H9 (cell line): ENCODE measurements around the gene SAMD14. TPM values are rescaled to one million over a fixed set of nuclear protein-coding genes. Genes with fewer than 3 reads are reported as not detected.

ENCODE experiments used
- DNase-seq: peaks from one replicate; pipeline ENCODE4 v3.0.0-alpha.2; 2017
- H2AFZ ChIP-seq: one replicate; pipeline ENCODE4 v1.6.1; 2013; ENCODE audit warnings: mild to moderate bottlenecking, low read length, control low read depth, moderate library complexity
- H2AK5ac ChIP-seq: 2 replicates; pipeline ENCODE4 v1.6.1; 2013; ENCODE audit warnings: low read length, control low read depth, mixed read lengths; ENCODE audit not compliant: insufficient read length
- H2BK120ac ChIP-seq: one replicate; pipeline ENCODE4 v1.6.1; 2013; ENCODE audit warnings: low read depth, mild to moderate bottlenecking, low read length, control low read depth, inconsistent platforms; ENCODE audit not compliant: poor library complexity, severe bottlenecking
- H2BK12ac ChIP-seq: 2 replicates; pipeline ENCODE4 v1.6.1; 2013; ENCODE audit warnings: low read length, control low read depth, mixed read lengths, low read depth; ENCODE audit not compliant: insufficient read length
- H2BK15ac ChIP-seq: 2 replicates; pipeline ENCODE4 v1.6.1; 2013; ENCODE audit warnings: low read depth, low read length, control low read depth
- H2BK20ac ChIP-seq: one replicate; pipeline ENCODE4 v1.6.1; 2013; ENCODE audit warnings: low read depth, mild to moderate bottlenecking, low read length, control low read depth, inconsistent platforms; ENCODE audit not compliant: poor library complexity, severe bottlenecking
- H2BK5ac ChIP-seq: 2 replicates; pipeline ENCODE4 v1.6.1; 2013; ENCODE audit warnings: low read length, control low read depth, mixed read lengths; ENCODE audit not compliant: insufficient read length
- H3K14ac ChIP-seq: 2 replicates; pipeline ENCODE4 v1.6.1; 2013; ENCODE audit warnings: low read length, control low read depth; ENCODE audit not compliant: insufficient read depth
- H3K18ac ChIP-seq: 2 replicates; pipeline ENCODE4 v1.6.1; 2013; ENCODE audit warnings: low read depth, mild to moderate bottlenecking, mixed read lengths, low read length, control low read depth; ENCODE audit not compliant: insufficient read length
- H3K23ac ChIP-seq: 2 replicates; pipeline ENCODE4 v1.6.1; 2013; ENCODE audit warnings: low read length, control low read depth, mixed read lengths, low read depth; ENCODE audit not compliant: insufficient read length
- H3K23me2 ChIP-seq: 2 replicates; pipeline ENCODE4 v1.6.1; 2013; ENCODE audit warnings: low read depth, mild to moderate bottlenecking, mixed read lengths, low read length, control low read depth; ENCODE audit not compliant: insufficient read length, poor library complexity, severe bottlenecking
- H3K27ac ChIP-seq: 2 replicates; pipeline ENCODE4 v1.5.1; 2013; ENCODE audit warnings: low read length, control low read depth, mixed read lengths, low read depth; ENCODE audit not compliant: insufficient read length
- H3K27me3 ChIP-seq: 2 replicates; pipeline ENCODE4 v1.6.1; 2013; ENCODE audit warnings: low read length, control low read depth, inconsistent platforms; ENCODE audit not compliant: insufficient read depth
- H3K4ac ChIP-seq: 2 replicates; pipeline ENCODE4 v1.6.1; 2013; ENCODE audit warnings: low read depth, mild to moderate bottlenecking, control low read depth, inconsistent platforms, low read length, moderate library complexity
- H3K4me1 ChIP-seq: 2 replicates; pipeline ENCODE4 v1.6.1; 2013; ENCODE audit warnings: low read length, control low read depth, inconsistent platforms; ENCODE audit not compliant: insufficient read depth
- H3K4me2 ChIP-seq: 2 replicates; pipeline ENCODE4 v1.6.1; 2013; ENCODE audit warnings: low read length, control low read depth, mixed read lengths; ENCODE audit not compliant: insufficient read length, insufficient read depth
- H3K56ac ChIP-seq: 2 replicates; pipeline ENCODE4 v1.6.1; 2013; ENCODE audit warnings: low read depth, mild to moderate bottlenecking, mixed read lengths, low read length, control low read depth; ENCODE audit not compliant: insufficient read length
- H3K79me1 ChIP-seq: 2 replicates; pipeline ENCODE4 v1.6.1; 2013; ENCODE audit warnings: low read depth, mild to moderate bottlenecking, moderate library complexity, low read length, control low read depth, inconsistent platforms; ENCODE audit not compliant: insufficient read depth, poor library complexity, severe bottlenecking
- H3K79me2 ChIP-seq: 2 replicates; pipeline ENCODE4 v1.6.1; 2013; ENCODE audit warnings: low read length, control low read depth, inconsistent platforms; ENCODE audit not compliant: insufficient read depth
- H3K9ac ChIP-seq: 2 replicates; pipeline ENCODE4 v1.6.1; 2013; ENCODE audit warnings: low read length, control low read depth, mixed read lengths; ENCODE audit not compliant: insufficient read length; ENCODE audit errors: extremely low read depth
- H3K9me3 ChIP-seq: one replicate; pipeline ENCODE4 v1.6.1; 2013; ENCODE audit warnings: low read depth, low read length, inconsistent platforms; ENCODE audit not compliant: control insufficient read depth
- H3T11ph ChIP-seq: one replicate; pipeline ENCODE4 v1.6.1; 2013; ENCODE audit warnings: mild to moderate bottlenecking, low read length, control low read depth, inconsistent platforms
- H4K20me1 ChIP-seq: one replicate; pipeline ENCODE4 v1.6.1; 2013; ENCODE audit not compliant: control insufficient read depth, insufficient read length, insufficient read depth
- H4K5ac ChIP-seq: 2 replicates; pipeline ENCODE4 v1.6.1; 2013; ENCODE audit warnings: low read depth, mild to moderate bottlenecking, mixed read lengths, low read length, control low read depth; ENCODE audit not compliant: insufficient read length
- H4K8ac ChIP-seq: replicated peaks from 2 replicates; pipeline ENCODE4 v1.6.1; 2013; ENCODE audit warnings: low read length, control low read depth, mixed read lengths, low read depth; ENCODE audit not compliant: insufficient read length
- H4K91ac ChIP-seq: 2 replicates; pipeline ENCODE4 v1.6.1; 2013; ENCODE audit warnings: low read depth, mild to moderate bottlenecking, moderate library complexity, mixed read lengths, low read length, control low read depth; ENCODE audit not compliant: insufficient read length
- H3K27ac Mint-ChIP-seq, 3 experiments: 2 replicates in 2 of 3; 3 replicates in 1 of 3; pipeline ENCODE4 v1.8.0; 2020 to 2021; ENCODE audit warnings: mixed read lengths in 3 of 3, mild to moderate bottlenecking in 1 of 3, moderate library complexity in 1 of 3
- H3K27me3 Mint-ChIP-seq: 2 replicates; pipeline ENCODE4 v1.8.0; 2021; ENCODE audit warnings: low read depth, mild to moderate bottlenecking, moderate library complexity, mixed read lengths
- H3K36me3 Mint-ChIP-seq, 3 experiments: 2 replicates in 2 of 3; 3 replicates in 1 of 3; pipeline ENCODE4 v1.8.0; 2020 to 2021; ENCODE audit warnings: low read depth in 3 of 3, mixed read lengths in 3 of 3; ENCODE audit not compliant: insufficient read depth in 1 of 3
- H3K4me1 Mint-ChIP-seq, 2 experiments: 2 replicates each; pipeline ENCODE4 v1.8.0; 2020; ENCODE audit warnings: mixed read lengths in 2 of 2
- H3K4me3 Mint-ChIP-seq, 2 experiments: 2 replicates in 1 of 2; 3 replicates in 1 of 2; pipeline ENCODE4 v1.8.0; 2020 to 2021; ENCODE audit warnings: mild to moderate bottlenecking in 2 of 2, mixed read lengths in 2 of 2, moderate library complexity in 1 of 2
- H3K9me3 Mint-ChIP-seq, 2 experiments: 2 replicates in 1 of 2; 3 replicates in 1 of 2; pipeline ENCODE4 v1.8.0; 2020; ENCODE audit warnings: mild to moderate bottlenecking in 2 of 2, mixed read lengths in 2 of 2, moderate library complexity in 1 of 2
- WGBS: extraction: QIAGEN DNeasy Blood & Tissue Kit; methylation state at CpG from one replicate; pipeline ENCODE4 v1.1.7; 2013; ENCODE audit warnings: missing lambda C conversion rate, low lambda C conversion rate, mixed read lengths; ENCODE audit not compliant: insufficient read length; ENCODE audit errors: extremely low coverage; 5-methylcytosine and 5-hydroxymethylcytosine counted together
- total RNA-seq: library from RNA; stranded (reverse); gene quantifications from 2 replicates; pipeline ENCODE4 v1.2.1, GENCODE V29; 2021
- TF ChIP-seq, protein P1 (sequence below): fragments of 200-600 bp; sonication (generic); conservative IDR thresholded peaks from 3 replicates; pipeline ENCODE4 v1.8.0; 2021; ENCODE audit warnings: antibody characterized with exemption, mild to moderate bottlenecking

Gene SAMD14
- total RNA-seq, 1 experiment from 2014 or later: 5.9 TPM

DNA sequence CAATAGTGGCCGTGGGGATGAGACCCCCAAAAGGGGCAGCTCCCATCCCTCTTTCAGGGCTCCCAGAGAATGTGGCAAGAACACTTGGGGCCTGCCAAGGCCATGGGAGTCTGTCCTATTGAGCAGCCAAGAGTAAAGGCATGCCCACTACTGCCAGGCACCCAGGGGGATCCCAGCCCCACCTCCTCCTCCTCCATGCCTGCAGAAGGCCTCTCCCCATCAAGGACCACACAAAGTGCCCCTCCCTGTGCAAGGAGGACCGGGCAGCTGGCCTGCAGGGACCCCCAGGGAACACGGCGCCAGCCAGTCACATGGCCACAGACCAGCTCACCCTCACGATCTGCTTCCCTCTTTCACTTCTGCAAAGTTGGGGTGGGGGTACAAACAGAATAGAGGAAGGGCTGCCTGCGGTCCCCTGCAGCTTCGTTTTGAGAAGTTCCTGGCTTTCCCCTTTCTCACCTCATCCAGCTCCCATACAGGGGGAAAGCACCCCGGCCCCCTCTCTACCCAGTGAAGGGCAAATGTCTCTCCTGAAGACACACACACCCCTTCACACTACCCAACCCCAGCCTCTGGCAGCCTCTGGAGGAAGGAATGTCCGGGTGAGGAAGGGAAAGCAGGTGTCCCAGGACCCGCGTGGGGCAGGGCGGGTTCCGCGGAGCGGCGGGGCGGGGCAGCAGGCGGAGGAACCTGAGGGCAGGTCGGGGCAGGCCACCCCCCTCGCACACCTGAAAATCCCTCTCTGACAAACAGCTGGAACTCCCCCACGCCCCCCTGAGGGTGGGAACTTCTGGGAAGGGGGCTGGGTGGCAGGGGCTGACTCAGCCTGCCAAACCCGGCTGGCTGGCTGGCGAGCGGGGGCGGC, 18.5 kb upstream of the SAMD14 start:
- Histone ChIP-seq H2BK20ac (no peak overlapping the region), H2BK120ac (no peak overlapping the region), H4K20me1 (peaks cover 3% of the 10 kb centered on the region), H2BK15ac (no peak overlapping the region), H3K56ac (no peak overlapping the region), H3K79me1 (no peaks in the 10 kb centered on the region), H2AFZ (no peak overlapping the region), H3K18ac (no peak overlapping the region), H3T11ph (no peak overlapping the region), H3K4me2 (peak overlapping the region; percentile 45), H3K79me2 (no peaks in the 10 kb centered on the region), H3K9me3 (no peaks in the 10 kb centered on the region), H4K91ac (no peak overlapping the region), H3K9ac (no peak overlapping the region), H4K8ac (no peak overlapping the region), H3K4ac (no peak overlapping the region), H3K27me3 (no peaks in the 10 kb centered on the region; the same call in 1 of the 2 replicates), H3K23me2 (peaks cover 25% of the 10 kb centered on the region), H3K14ac (no peak overlapping the region; the same call in 1 of the 2 replicates), H4K5ac (no peak overlapping the region), H2BK5ac (no peak overlapping the region), H3K23ac (no peak overlapping the region), H3K27ac (no peak overlapping the region), H3K4me1 (peaks cover 4% of the 10 kb centered on the region; the same call in 1 of the 2 replicates), H2AK5ac (no peak overlapping the region), H2BK12ac (no peak overlapping the region)
- peaks cover 33 to 57% of the 10 kb centered on the region in 2 experiments for H3K4me1 Mint-ChIP-seq
- TF ChIP-seq, protein P1, sequence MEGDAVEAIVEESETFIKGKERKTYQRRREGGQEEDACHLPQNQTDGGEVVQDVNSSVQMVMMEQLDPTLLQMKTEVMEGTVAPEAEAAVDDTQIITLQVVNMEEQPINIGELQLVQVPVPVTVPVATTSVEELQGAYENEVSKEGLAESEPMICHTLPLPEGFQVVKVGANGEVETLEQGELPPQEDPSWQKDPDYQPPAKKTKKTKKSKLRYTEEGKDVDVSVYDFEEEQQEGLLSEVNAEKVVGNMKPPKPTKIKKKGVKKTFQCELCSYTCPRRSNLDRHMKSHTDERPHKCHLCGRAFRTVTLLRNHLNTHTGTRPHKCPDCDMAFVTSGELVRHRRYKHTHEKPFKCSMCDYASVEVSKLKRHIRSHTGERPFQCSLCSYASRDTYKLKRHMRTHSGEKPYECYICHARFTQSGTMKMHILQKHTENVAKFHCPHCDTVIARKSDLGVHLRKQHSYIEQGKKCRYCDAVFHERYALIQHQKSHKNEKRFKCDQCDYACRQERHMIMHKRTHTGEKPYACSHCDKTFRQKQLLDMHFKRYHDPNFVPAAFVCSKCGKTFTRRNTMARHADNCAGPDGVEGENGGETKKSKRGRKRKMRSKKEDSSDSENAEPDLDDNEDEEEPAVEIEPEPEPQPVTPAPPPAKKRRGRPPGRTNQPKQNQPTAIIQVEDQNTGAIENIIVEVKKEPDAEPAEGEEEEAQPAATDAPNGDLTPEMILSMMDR: no peak; the same call in 2 of the 3 replicates
- peak; percentile 62 for DNase-seq
- WGBS: no CpG with 5 or more reads among the region's 25 CpGs
- H3K27ac Mint-ChIP-seq: no peak overlapping the region
- H3K9me3 Mint-ChIP-seq: no peaks in the 10 kb centered on the region
- peak overlapping the region; percentile 75 to 78 for H3K4me3 Mint-ChIP-seq
- peaks cover 3 to 20% (median 12%) of the 10 kb centered on the region in 3 experiments; a peak in 6 of 7 replicates for H3K36me3 Mint-ChIP-seq
- H3K27me3 Mint-ChIP-seq: peaks cover 13% of the 10 kb centered on the region
